Neural cell (in vitro differentiated cells): Measurements from ENCODE around the gene AVEN.

Source experiments
- EP300 ChIP-seq: fragments of 450-650 bp; conservative IDR thresholded peaks from 2 replicates; pipeline ENCODE4 v1.6.1; 2014; ENCODE audit warnings: antibody characterized with exemption, mild to moderate bottlenecking, moderate library complexity; ENCODE audit not compliant: poor library complexity, severe bottlenecking
- POLR2AphosphoS5 ChIP-seq: IDR thresholded peaks from 2 replicates; pipeline ENCODE4 v1.6.1; 2012

GRCh38 chr15:34014556-34014955 is 24.4 kb downstream of the AVEN start:
- no peak for TF ChIP-seq POLR2AphosphoS5
- TF ChIP-seq EP300, result no peak
